ENCODE measurements around the gene OLA1. TPM values are rescaled to one million over a fixed set of nuclear protein-coding genes. Genes with fewer than 3 reads are reported as not detected.

The OLA1 gene
- total RNA-seq, 1 experiment from 2014 or later: 182 TPM

- Histone ChIP-seq H3K4me1 (ENCODE audit: insufficient read depth, low read length) (peaks cover 7% of the 10 kb centered on the region), H3F3A (ENCODE audit: low read length, unreplicated experiment) (peaks cover 6% of the 10 kb centered on the region), H3K9me3 (ENCODE audit: low read length) (no peaks in the 10 kb centered on the region), H3K27me3 (ENCODE audit: low read length) (no peaks in the 10 kb centered on the region), H2AFZ (ENCODE audit: low read length) (no peak overlapping the region), H3K4me2 (ENCODE audit: low read length) (no peak overlapping the region), H3K9me2 (replicated peaks; ENCODE audit: low read length) (no peaks in the 10 kb centered on the region), H3K79me2 (ENCODE audit: low read length) (peaks cover 6% of the 10 kb centered on the region; the same call in 1 of the 2 replicates), H3K9ac (ENCODE audit: low read length) (no peak overlapping the region), H3K27ac (ENCODE audit: low read length) (no peak overlapping the region), H3K36me3 (ENCODE audit: low read depth, low read length) (peaks cover 8% of the 10 kb centered on the region; the same call in 1 of the 2 replicates), H4K20me1 (ENCODE audit: low read length) (no peaks in the 10 kb centered on the region), H3K4me3 (ENCODE audit: low read length) (no peak overlapping the region)
- ATAC-seq (peak; percentile 43; the same call in 1 of the 2 replicates), DNase-seq (no peak)
- ChIA-PET POLR2A (ENCODE audit: unreplicated experiment) (interaction anchor here (0.7 kb wide), 1 partner anchor 820 kb away, joined by 8 read pairs; no protein-coding TSS in a partner anchor), CTCF (no interaction called here)
- BruUV-seq (replicated peaks): no TSS peak
- TF ChIP-seq EZH2 (IDR thresholded peaks at IDR 0.05; ENCODE audit: low read length, unreplicated experiment): no peak
- TF ChIP-seq EZH2phosphoT487 (IDR thresholded peaks at IDR 0.05; ENCODE audit: borderline replicate concordance, low read length): no peak
- no peak for TF ChIP-seq CTCF (conservative IDR thresholded peaks at IDR 0.05; ENCODE audit: low read depth, low read length)
- intact Hi-C loops (cut with micrococcal nuclease): no loop called here
These were observed 136.3 kb downstream of the OLA1 start for GRCh38 chr2:174112073-174112472.

- no peak overlapping the region for H3K27ac ChIP-seq (ENCODE audit: low read length)
- no peaks in the 10 kb centered on the region for H4K20me1 ChIP-seq (ENCODE audit: low read length)
- no peak overlapping the region for H3K9ac ChIP-seq (ENCODE audit: low read length)
- no peaks in the 10 kb centered on the region for H3K9me2 ChIP-seq (replicated peaks; ENCODE audit: low read length)
- no peaks in the 10 kb centered on the region for H3K4me1 ChIP-seq (ENCODE audit: insufficient read depth, low read length)
- no peak for DNase-seq
- H3K9me3 ChIP-seq (ENCODE audit: low read length): no peaks in the 10 kb centered on the region
- no peaks in the 10 kb centered on the region for H3K79me2 ChIP-seq (ENCODE audit: low read length)
- intact Hi-C loops (cut with micrococcal nuclease): no loop called here
- TF ChIP-seq EZH2phosphoT487 (IDR thresholded peaks at IDR 0.05; ENCODE audit: borderline replicate concordance, low read length) (no peak), CTCF (conservative IDR thresholded peaks at IDR 0.05; ENCODE audit: low read depth, low read length) (no peak)
- no peaks in the 10 kb centered on the region for H3K27me3 ChIP-seq (ENCODE audit: low read length)
- no TSS peak for BruUV-seq (replicated peaks)
- H2AFZ ChIP-seq (ENCODE audit: low read length): no peak overlapping the region
- peaks cover 4% of the 10 kb centered on the region for H3K36me3 ChIP-seq (ENCODE audit: low read depth, low read length)
- ChIA-PET CTCF (no interaction called here), POLR2A (ENCODE audit: unreplicated experiment) (no interaction called here)
- no peak for ATAC-seq
- no peak overlapping the region for H3K4me3 ChIP-seq (ENCODE audit: low read length)
- no peak overlapping the region for H3K4me2 ChIP-seq (ENCODE audit: low read length)
- H3F3A ChIP-seq (ENCODE audit: low read length, unreplicated experiment): peaks cover 4% of the 10 kb centered on the region
These were observed 139.8 kb downstream of the OLA1 start for GRCh38 chr2:174108579-174108978.

- Histone ChIP-seq H3K79me2 (ENCODE audit: low read length) (no peaks in the 10 kb centered on the region), H3K4me3 (ENCODE audit: low read length) (no peak overlapping the region), H3K4me2 (ENCODE audit: low read length) (no peak overlapping the region), H3K27me3 (ENCODE audit: low read length) (no peaks in the 10 kb centered on the region), H3K36me3 (ENCODE audit: low read depth, low read length) (no peaks in the 10 kb centered on the region; the same call in 1 of the 2 replicates), H3K27ac (ENCODE audit: low read length) (no peak overlapping the region), H3K4me1 (ENCODE audit: insufficient read depth, low read length) (no peaks in the 10 kb centered on the region), H3K9me2 (replicated peaks; ENCODE audit: low read length) (no peaks in the 10 kb centered on the region), H3K9me3 (ENCODE audit: low read length) (no peaks in the 10 kb centered on the region), H2AFZ (ENCODE audit: low read length) (no peak overlapping the region), H4K20me1 (ENCODE audit: low read length) (no peaks in the 10 kb centered on the region), H3K9ac (ENCODE audit: low read length) (no peak overlapping the region), H3F3A (ENCODE audit: low read length, unreplicated experiment) (no peaks in the 10 kb centered on the region)
- POLR2A ChIA-PET (ENCODE audit: unreplicated experiment): no interaction called here
- no peak for ATAC-seq
- BruUV-seq (replicated peaks): no TSS peak
- TF ChIP-seq EZH2 (IDR thresholded peaks at IDR 0.05; ENCODE audit: low read length, unreplicated experiment) (no peak), EZH2phosphoT487 (IDR thresholded peaks at IDR 0.05; ENCODE audit: borderline replicate concordance, low read length) (no peak), CTCF (conservative IDR thresholded peaks at IDR 0.05; ENCODE audit: low read depth, low read length) (no peak)
- intact Hi-C loops (cut with micrococcal nuclease): no loop called here
- DNase-seq: no peak
- CTCF ChIA-PET: no interaction called here
These were observed 141.6 kb downstream of the OLA1 start for GRCh38 chr2:174106736-174107135.

Data from PC-3 (cell line).